HepG2 (cell line): ENCODE measurements around the gene METTL6. TPM values are rescaled to one million over a fixed set of nuclear protein-coding genes. Genes with fewer than 3 reads are reported as not detected.
A peak's percentile ranks its signal among the peaks of the same experiment; 100 is the strongest.

Source experiments
- HOXD1 ChIP-seq: sonication (generic); formaldehyde crosslinking; IDR thresholded peaks from 2 replicates; pipeline ENCODE4 v1.5.0; 2020; ENCODE audit warnings: missing genetic modification reagents
- KLF11 ChIP-seq: IDR thresholded peaks from 2 replicates; pipeline ENCODE4 v1.6.1; 2016; ENCODE audit warnings: missing compliant biosample characterization
- KLF9 ChIP-seq: IDR thresholded peaks from 2 replicates; pipeline ENCODE4 v1.6.1; 2016; ENCODE audit warnings: low read depth
- MIER3 ChIP-seq: IDR thresholded peaks from 2 replicates; pipeline ENCODE4 v1.6.1; 2016; ENCODE audit warnings: missing compliant biosample characterization, borderline replicate concordance
- NR2C2 ChIP-seq: sonication (generic); formaldehyde crosslinking; IDR thresholded peaks from 2 replicates; pipeline ENCODE4 v1.4.0; 2020; ENCODE audit warnings: missing genetic modification reagents, mild to moderate bottlenecking, moderate library complexity, borderline replicate concordance
- ZFY ChIP-seq: sonication (generic); formaldehyde crosslinking; IDR thresholded peaks from 2 replicates; pipeline ENCODE4 v1.4.0; 2020; ENCODE audit warnings: missing genetic modification reagents
- ZNF552 ChIP-seq: sonication (generic); formaldehyde crosslinking; IDR thresholded peaks from 2 replicates; pipeline ENCODE4 v1.9.0; 2022; ENCODE audit warnings: missing genetic modification reagents, mild to moderate bottlenecking, borderline replicate concordance
- ZNF782 ChIP-seq: sonication (generic); formaldehyde crosslinking; IDR thresholded peaks from 2 replicates; pipeline ENCODE4 v1.4.0; 2020; ENCODE audit warnings: missing genetic modification reagents, mild to moderate bottlenecking, borderline replicate concordance
- polyA plus RNA-seq, 8 experiments: library from polyadenylated mRNA; depleted of rRNA in 3 of 8; stranded (reverse) in 7 of 8; unstranded in 1 of 8; fragments of >200 nt; fragmentation: Illumina TruSeq in 4 of 8; extraction: Trizol in 4 of 8; gene quantifications; 2 replicates each; pipeline versions ENCODE4 v1.2.1 to v1.2.3, GENCODE V29; 2011 to 2016; ENCODE audit warnings: low read depth in 4 of 8, missing spikeins in 1 of 8, mixed read lengths in 1 of 8; ENCODE audit not compliant: insufficient read depth in 1 of 8
- total RNA-seq, 5 experiments: library from RNA; depleted of rRNA; stranded (reverse); fragments of >200 nt; fragmentation: Illumina TruSeq; extraction: Trizol; gene quantifications; 2 replicates each; pipeline ENCODE4 v1.2.3, GENCODE V29; 2016; ENCODE audit warnings: low read depth in 1 of 5
- TF ChIP-seq, protein P1 (sequence below): sonication (generic); formaldehyde crosslinking; IDR thresholded peaks from 2 replicates; pipeline ENCODE4 v1.5.0; 2020; ENCODE audit warnings: mild to moderate bottlenecking, missing genetic modification reagents, borderline replicate concordance
- TF ChIP-seq, protein P2 (sequence below): sonication (generic); formaldehyde crosslinking; IDR thresholded peaks from 2 replicates; pipeline ENCODE4 v1.8.1; 2022; ENCODE audit warnings: low read depth, mild to moderate bottlenecking, missing genetic modification reagents
- TF ChIP-seq, protein P3 (sequence below): sonication (generic); formaldehyde crosslinking; IDR thresholded peaks from 2 replicates; pipeline ENCODE4 v1.5.0; 2020; ENCODE audit warnings: missing genetic modification reagents
- TF ChIP-seq, protein P4 (sequence below), 2 experiments: IDR thresholded peaks; 2 replicates each; pipeline ENCODE4 v1.6.1; 2011 to 2012; ENCODE audit warnings: low read length in 2 of 2, borderline replicate concordance in 1 of 2, low read depth in 1 of 2, mild to moderate bottlenecking in 1 of 2, moderate library complexity in 1 of 2
- TF ChIP-seq, protein P5 (sequence below): sonication (generic); formaldehyde crosslinking; conservative IDR thresholded peaks from 2 replicates; pipeline ENCODE4 v1.4.0; 2020; ENCODE audit warnings: missing genetic modification reagents

The METTL6 gene
- total and polyA plus RNA-seq, 2 of the 13 experiments (the other 11 are each of a cell fraction or from before 2014, with no cell fraction given), result 17.2 to 29.4 TPM

DNA sequence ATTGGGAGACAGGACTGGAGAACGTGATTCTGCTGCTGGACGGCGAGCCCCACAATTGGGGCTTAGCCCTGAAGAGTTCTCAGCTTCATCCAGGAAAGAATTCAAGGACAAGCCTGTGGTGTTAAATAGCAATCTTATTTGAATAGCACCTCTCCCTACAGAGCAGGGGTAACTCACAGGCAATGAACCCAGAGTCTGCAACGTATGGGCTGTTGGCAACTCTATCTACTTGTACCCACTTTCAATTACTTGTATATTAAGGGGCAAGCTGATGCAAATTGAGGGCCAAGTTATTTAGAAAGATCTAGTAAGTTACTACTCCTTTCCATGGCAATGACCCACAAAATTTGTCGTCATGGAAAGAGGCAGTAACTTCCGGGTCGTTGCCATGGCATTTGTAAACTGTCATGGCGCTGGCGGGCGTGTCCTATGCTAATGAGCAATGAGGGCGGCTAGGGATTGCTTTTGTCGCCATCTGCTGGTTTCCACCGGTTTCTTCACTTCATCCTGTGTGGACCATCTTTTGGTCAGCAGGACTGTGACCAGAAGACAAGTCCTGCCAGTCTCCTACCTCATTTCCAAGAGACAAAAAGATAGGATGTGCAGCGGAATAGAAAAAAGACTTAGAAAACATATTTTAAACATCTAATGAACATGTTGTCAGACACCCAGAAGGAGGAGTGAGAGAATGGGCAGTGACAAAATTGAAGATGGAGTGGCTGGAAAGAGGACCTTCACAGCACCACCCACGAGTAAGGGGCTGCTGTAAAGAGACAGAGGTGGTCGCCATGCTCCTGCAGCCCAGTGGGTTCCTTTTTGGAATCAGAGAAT is 49.2 kb downstream of the METTL6 start (continued):
- TF ChIP-seq MIER3 (CRISPR knock-in tag), result 0 out of 2 replicates have a peak, but pooled peaks have one; percentile 44
- TF ChIP-seq, protein P1, sequence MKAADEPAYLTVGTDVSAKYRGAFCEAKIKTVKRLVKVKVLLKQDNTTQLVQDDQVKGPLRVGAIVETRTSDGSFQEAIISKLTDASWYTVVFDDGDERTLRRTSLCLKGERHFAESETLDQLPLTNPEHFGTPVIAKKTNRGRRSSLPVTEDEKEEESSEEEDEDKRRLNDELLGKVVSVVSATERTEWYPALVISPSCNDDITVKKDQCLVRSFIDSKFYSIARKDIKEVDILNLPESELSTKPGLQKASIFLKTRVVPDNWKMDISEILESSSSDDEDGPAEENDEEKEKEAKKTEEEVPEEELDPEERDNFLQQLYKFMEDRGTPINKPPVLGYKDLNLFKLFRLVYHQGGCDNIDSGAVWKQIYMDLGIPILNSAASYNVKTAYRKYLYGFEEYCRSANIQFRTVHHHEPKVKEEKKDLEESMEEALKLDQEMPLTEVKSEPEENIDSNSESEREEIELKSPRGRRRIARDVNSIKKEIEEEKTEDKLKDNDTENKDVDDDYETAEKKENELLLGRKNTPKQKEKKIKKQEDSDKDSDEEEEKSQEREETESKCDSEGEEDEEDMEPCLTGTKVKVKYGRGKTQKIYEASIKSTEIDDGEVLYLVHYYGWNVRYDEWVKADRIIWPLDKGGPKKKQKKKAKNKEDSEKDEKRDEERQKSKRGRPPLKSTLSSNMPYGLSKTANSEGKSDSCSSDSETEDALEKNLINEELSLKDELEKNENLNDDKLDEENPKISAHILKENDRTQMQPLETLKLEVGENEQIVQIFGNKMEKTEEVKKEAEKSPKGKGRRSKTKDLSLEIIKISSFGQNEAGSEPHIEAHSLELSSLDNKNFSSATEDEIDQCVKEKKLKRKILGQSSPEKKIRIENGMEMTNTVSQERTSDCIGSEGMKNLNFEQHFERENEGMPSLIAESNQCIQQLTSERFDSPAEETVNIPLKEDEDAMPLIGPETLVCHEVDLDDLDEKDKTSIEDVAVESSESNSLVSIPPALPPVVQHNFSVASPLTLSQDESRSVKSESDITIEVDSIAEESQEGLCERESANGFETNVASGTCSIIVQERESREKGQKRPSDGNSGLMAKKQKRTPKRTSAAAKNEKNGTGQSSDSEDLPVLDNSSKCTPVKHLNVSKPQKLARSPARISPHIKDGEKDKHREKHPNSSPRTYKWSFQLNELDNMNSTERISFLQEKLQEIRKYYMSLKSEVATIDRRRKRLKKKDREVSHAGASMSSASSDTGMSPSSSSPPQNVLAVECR (CRISPR knock-in tag), result peak; percentile 80; the same call in 1 of the 2 replicates
- TF ChIP-seq ZNF552 (CRISPR knock-in tag), result no peak
- TF ChIP-seq, protein P2, sequence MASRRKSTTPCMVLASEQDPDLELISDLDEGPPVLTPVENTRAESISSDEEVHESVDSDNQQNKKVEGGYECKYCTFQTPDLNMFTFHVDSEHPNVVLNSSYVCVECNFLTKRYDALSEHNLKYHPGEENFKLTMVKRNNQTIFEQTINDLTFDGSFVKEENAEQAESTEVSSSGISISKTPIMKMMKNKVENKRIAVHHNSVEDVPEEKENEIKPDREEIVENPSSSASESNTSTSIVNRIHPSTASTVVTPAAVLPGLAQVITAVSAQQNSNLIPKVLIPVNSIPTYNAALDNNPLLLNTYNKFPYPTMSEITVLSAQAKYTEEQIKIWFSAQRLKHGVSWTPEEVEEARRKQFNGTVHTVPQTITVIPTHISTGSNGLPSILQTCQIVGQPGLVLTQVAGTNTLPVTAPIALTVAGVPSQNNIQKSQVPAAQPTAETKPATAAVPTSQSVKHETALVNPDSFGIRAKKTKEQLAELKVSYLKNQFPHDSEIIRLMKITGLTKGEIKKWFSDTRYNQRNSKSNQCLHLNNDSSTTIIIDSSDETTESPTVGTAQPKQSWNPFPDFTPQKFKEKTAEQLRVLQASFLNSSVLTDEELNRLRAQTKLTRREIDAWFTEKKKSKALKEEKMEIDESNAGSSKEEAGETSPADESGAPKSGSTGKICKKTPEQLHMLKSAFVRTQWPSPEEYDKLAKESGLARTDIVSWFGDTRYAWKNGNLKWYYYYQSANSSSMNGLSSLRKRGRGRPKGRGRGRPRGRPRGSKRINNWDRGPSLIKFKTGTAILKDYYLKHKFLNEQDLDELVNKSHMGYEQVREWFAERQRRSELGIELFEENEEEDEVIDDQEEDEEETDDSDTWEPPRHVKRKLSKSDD (CRISPR knock-in tag), result no peak
- 0 out of 2 replicates have a peak, but pooled peaks have one; percentile 34 for TF ChIP-seq KLF11
- TF ChIP-seq ZNF782 (CRISPR knock-in tag), result peak; percentile 44; the same call in 1 of the 2 replicates
- no peak for TF ChIP-seq KLF9 (CRISPR knock-in tag)
- no peak for TF ChIP-seq HOXD1 (CRISPR knock-in tag)
- TF ChIP-seq ZFY (CRISPR knock-in tag), result no peak
- TF ChIP-seq, protein P3, sequence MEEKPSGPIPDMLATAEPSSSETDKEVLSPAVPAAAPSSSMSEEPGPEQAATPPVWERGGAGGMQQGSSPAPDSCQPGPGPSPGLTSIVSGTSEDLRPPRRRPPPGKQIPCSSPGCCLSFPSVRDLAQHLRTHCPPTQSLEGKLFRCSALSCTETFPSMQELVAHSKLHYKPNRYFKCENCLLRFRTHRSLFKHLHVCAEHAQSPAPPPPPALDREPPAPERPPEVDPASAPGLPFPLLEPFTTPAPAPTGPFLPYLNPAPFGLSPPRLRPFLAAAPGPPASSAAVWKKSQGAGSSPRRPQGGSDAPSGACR (CRISPR knock-in tag), result no peak
- TF ChIP-seq, protein P4, sequence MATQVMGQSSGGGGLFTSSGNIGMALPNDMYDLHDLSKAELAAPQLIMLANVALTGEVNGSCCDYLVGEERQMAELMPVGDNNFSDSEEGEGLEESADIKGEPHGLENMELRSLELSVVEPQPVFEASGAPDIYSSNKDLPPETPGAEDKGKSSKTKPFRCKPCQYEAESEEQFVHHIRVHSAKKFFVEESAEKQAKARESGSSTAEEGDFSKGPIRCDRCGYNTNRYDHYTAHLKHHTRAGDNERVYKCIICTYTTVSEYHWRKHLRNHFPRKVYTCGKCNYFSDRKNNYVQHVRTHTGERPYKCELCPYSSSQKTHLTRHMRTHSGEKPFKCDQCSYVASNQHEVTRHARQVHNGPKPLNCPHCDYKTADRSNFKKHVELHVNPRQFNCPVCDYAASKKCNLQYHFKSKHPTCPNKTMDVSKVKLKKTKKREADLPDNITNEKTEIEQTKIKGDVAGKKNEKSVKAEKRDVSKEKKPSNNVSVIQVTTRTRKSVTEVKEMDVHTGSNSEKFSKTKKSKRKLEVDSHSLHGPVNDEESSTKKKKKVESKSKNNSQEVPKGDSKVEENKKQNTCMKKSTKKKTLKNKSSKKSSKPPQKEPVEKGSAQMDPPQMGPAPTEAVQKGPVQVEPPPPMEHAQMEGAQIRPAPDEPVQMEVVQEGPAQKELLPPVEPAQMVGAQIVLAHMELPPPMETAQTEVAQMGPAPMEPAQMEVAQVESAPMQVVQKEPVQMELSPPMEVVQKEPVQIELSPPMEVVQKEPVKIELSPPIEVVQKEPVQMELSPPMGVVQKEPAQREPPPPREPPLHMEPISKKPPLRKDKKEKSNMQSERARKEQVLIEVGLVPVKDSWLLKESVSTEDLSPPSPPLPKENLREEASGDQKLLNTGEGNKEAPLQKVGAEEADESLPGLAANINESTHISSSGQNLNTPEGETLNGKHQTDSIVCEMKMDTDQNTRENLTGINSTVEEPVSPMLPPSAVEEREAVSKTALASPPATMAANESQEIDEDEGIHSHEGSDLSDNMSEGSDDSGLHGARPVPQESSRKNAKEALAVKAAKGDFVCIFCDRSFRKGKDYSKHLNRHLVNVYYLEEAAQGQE (IDR thresholded peaks at IDR 0.05; ENCODE audit: borderline replicate concordance in 1 of 2, low read depth in 1 of 2, low read length in 2 of 2), result no peak
- TF ChIP-seq NR2C2, result peak; percentile 100
- TF ChIP-seq, protein P5, sequence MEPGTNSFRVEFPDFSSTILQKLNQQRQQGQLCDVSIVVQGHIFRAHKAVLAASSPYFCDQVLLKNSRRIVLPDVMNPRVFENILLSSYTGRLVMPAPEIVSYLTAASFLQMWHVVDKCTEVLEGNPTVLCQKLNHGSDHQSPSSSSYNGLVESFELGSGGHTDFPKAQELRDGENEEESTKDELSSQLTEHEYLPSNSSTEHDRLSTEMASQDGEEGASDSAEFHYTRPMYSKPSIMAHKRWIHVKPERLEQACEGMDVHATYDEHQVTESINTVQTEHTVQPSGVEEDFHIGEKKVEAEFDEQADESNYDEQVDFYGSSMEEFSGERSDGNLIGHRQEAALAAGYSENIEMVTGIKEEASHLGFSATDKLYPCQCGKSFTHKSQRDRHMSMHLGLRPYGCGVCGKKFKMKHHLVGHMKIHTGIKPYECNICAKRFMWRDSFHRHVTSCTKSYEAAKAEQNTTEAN, result no peak
